HG02943 (cell line): ENCODE data around the gene LAMB1.
"Not testable (repeated sequence)": the region's sequence is repeated elsewhere in the genome, so short reads cannot be mapped to it uniquely, and the experiment has no call there.

Experiments used
- ATAC-seq: cut with Tn5 transposase; IDR thresholded peaks from one replicate; pipeline ENCODE4 v1.9.1; 2021; ENCODE audit warnings: mild to moderate bottlenecking, low read depth, moderate library complexity; ENCODE audit not compliant: unreplicated experiment

LAMB1 gene

GRCh38 chr7:107976620-107977019 is 26.3 kb downstream of the LAMB1 start:
- ATAC-seq: no peak

GRCh38 chr7:107975394-107976013 is 27.5 kb downstream of the LAMB1 start:
- no peak for ATAC-seq

GRCh38 chr7:107973861-107974260 is 29.1 kb downstream of the LAMB1 start:
- ATAC-seq: no peak

- ATAC-seq: no peak
Observed at GRCh38 chr7:107972941-107973376, 30.0 kb downstream of the LAMB1 start.

GRCh38 chr7:107972075-107972482 is 30.9 kb downstream of the LAMB1 start:
- ATAC-seq: no peak

- no peak for ATAC-seq
Observed at GRCh38 chr7:107971613-107972012, 31.3 kb downstream of the LAMB1 start.

GRCh38 chr7:107971100-107971499 is 31.9 kb downstream of the LAMB1 start:
- no peak for ATAC-seq

GRCh38 chr7:107969856-107970255 is 33.1 kb downstream of the LAMB1 start:
- no peak for ATAC-seq

- ATAC-seq: no peak
Observed at GRCh38 chr7:107968449-107968848, 34.5 kb downstream of the LAMB1 start.

- ATAC-seq: no peak
Observed at GRCh38 chr7:107967420-107967819, 35.5 kb downstream of the LAMB1 start.

- no peak for ATAC-seq
Observed at GRCh38 chr7:107966711-107967110, 36.2 kb downstream of the LAMB1 start.

GRCh38 chr7:107964510-107964909 is 38.5 kb downstream of the LAMB1 start:
- no peak for ATAC-seq

- ATAC-seq: no peak
Observed at GRCh38 chr7:107962817-107963216, 40.1 kb downstream of the LAMB1 start.

GRCh38 chr7:107961405-107961804 is 41.6 kb downstream of the LAMB1 start:
- no peak for ATAC-seq

- ATAC-seq: no peak
Observed at GRCh38 chr7:107960272-107960671, 42.7 kb downstream of the LAMB1 start.

- ATAC-seq: no peak
Observed at GRCh38 chr7:107959527-107959898, 43.4 kb downstream of the LAMB1 start.

- no peak for ATAC-seq
Observed at GRCh38 chr7:107958764-107959526, 44.0 kb downstream of the LAMB1 start.

- no peak for ATAC-seq
Observed at GRCh38 chr7:107957436-107957835, 45.5 kb downstream of the LAMB1 start.

GRCh38 chr7:107956950-107957349 is 46.0 kb downstream of the LAMB1 start:
- not testable (repeated sequence) for ATAC-seq

- ATAC-seq: no peak
Observed at GRCh38 chr7:107955394-107955793, 47.6 kb downstream of the LAMB1 start.

GRCh38 chr7:107953924-107954303 is 49.0 kb downstream of the LAMB1 start:
- no peak for ATAC-seq

- no peak for ATAC-seq
Observed at GRCh38 chr7:107953265-107953923, 49.6 kb downstream of the LAMB1 start.
